Fibroblast of the aortic adventitia (primary cell): Measurements from ENCODE around the gene TMX2. TPM values are rescaled to one million over a fixed set of nuclear protein-coding genes. Genes with fewer than 3 reads are reported as not detected.
"Not testable (repeated sequence)": the region's sequence is repeated elsewhere in the genome, so short reads cannot be mapped to it uniquely, and the experiment has no call there.

Source experiments
- DNase-seq: peaks from one replicate; pipeline ENCODE4 v3.0.0-alpha.2; 2010; ENCODE audit warnings: low read depth
- H3K4me3 ChIP-seq: 2 replicates; pipeline ENCODE4 v1.5.1; 2011; ENCODE audit warnings: low read depth, mild to moderate bottlenecking, control low read depth, low read length, moderate library complexity
- total RNA-seq: library from RNA; depleted of rRNA; stranded (reverse); fragments of >200 nt; gene quantifications from 2 replicates; pipeline ENCODE4 v1.2.3, GENCODE V29; 2012; ENCODE audit warnings: low replicate concordance
- TF ChIP-seq, protein P1 (sequence below): IDR thresholded peaks from 2 replicates; pipeline ENCODE4 v1.5.1; 2011; ENCODE audit warnings: mild to moderate bottlenecking, low read length, control low read depth, inconsistent platforms; ENCODE audit not compliant: insufficient read depth

Gene TMX2
- total RNA-seq, 1 donor: 66.6 TPM

DNA sequence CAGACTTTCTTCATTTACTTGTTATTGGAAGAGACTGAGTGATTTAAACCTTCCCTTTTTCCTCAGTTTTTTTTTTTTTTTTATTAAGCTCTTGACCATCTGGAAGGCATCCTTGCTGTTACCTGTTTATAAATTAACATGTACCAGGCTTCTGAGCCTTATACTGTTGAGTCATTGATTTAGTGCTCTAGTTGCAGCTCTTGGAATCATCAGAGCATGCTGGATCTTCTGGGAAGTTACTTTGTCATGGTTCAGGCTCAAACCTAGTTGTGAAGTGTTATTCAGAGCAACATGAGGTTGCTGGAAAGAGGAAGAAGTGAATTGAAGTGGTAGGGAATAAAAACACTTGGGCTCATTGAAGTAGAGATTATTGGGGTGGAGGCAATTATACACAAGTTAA, 38.1 kb upstream of the TMX2 start:
- no peak for DNase-seq
- H3K4me3 ChIP-seq: no peak overlapping the region
- TF ChIP-seq, protein P1, sequence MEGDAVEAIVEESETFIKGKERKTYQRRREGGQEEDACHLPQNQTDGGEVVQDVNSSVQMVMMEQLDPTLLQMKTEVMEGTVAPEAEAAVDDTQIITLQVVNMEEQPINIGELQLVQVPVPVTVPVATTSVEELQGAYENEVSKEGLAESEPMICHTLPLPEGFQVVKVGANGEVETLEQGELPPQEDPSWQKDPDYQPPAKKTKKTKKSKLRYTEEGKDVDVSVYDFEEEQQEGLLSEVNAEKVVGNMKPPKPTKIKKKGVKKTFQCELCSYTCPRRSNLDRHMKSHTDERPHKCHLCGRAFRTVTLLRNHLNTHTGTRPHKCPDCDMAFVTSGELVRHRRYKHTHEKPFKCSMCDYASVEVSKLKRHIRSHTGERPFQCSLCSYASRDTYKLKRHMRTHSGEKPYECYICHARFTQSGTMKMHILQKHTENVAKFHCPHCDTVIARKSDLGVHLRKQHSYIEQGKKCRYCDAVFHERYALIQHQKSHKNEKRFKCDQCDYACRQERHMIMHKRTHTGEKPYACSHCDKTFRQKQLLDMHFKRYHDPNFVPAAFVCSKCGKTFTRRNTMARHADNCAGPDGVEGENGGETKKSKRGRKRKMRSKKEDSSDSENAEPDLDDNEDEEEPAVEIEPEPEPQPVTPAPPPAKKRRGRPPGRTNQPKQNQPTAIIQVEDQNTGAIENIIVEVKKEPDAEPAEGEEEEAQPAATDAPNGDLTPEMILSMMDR: no peak

DNA sequence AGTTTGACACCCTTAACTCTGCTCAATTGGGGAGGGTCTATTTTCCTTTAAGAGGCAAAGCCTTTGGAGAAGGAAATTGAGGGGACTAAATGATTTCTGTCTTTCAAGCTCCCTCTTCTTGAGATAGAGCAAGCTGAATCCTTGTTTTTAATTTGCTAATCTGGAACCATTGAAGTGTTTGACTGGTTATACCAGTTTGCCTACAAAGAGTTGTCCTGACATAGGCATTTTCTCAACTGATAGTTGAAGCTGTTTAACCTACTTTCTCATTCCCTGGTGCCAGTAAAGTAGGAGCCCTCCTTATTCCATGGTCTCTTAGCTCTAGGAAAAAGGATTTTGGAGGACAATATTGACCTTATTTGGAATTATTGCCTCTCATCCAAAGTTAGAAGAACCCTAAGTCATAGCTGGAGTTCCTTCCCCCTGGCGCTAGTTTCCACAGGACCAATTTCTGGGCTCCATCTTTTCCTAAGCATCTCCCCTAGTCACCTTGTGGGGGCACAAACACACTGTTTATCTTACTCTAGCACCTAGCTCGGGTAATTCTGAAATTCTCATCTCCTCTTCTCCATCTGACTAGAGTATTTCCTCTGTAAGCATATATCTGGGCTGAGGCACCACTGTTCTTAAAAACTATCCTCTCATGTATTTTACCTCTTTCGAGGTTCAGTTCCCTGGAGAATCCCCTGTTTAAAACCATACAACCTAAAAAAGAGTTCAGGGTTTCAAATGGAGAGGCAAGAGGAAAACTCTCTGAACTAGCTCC, 37.0 kb upstream of the TMX2 start:
- DNase-seq: no peak
- TF ChIP-seq, protein P1: no peak
- H3K4me3 ChIP-seq: no peak overlapping the region

DNA sequence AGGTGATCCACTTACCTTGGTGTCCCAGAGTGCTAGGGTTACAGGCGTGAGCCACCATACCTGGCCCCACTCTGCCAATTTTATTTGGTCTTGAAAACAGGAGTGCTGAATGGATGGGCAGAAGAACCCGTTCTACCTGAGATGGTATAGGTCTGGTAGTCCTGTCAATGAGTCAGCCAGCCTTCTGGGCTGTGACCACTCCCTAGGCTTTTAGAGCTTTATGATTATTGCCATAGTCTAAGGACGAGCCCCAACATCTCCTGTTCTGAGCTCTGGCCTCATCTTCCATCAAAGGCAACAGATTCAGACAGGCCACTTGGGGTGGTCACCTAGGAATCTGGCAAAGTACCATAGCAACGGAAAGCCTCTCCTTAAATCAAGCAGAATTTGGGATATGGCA, 33.0 kb upstream of the TMX2 start:
- no peak for DNase-seq
- H3K4me3 ChIP-seq: no peak overlapping the region
- TF ChIP-seq, protein P1: no peak

DNA sequence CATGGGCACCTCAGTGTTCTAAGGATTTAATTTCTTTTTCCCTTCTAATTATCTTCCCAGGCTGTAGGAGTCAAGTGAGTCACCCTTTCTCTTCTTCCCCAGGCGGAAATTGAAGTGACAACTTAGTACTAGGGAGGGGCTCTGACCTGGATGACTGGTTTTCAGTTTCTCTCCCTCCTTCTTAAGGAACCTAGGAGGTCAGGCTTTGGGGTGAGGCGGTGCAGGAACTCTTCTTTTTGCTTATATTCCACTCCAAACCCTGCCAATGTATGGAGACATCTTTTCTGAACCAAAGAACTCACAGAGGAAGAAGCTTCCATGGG, 31.9 kb upstream of the TMX2 start:
- TF ChIP-seq, protein P1: no peak
- DNase-seq: no peak
- no peak overlapping the region for H3K4me3 ChIP-seq

DNA sequence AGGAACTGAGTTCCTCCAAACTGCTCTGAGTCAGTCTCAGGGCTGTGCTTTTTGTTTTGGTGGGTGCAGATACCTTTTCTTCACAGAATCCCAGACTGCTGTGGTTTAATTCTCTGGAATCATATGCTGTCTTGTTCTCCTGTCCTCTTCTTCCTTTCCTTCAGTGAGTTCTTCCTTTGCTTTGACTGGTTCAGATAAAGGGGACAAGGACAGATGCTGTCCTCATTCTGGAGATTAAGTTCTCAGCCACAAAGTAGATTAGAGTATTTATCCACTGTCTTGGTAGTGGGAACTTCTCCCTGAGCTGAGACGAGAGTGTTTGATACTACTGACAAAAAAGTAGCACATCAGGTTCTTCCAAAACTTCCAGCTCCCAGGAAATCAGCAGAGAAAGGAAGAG, 31.2 kb upstream of the TMX2 start:
- no peak for DNase-seq
- no peak overlapping the region for H3K4me3 ChIP-seq
- TF ChIP-seq, protein P1: no peak

DNA sequence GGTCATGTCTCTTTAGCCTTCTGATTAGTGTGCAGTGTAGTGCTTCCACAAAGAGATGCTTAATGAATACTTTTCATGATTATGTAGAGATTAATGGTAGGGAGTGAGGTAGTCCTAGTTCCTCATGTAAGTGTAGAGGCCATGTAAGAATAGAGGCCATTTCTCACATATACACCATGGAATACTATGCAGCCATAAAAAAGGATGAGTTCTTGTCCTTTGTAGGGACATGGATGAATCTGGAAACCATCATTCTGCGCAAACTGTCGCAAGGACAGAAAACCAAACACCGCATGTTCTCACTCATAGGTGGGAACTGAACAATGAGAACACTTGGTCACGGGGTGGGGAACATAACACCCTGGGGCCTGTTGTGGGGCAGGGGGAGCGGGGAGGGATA, 21.9 kb upstream of the TMX2 start:
- DNase-seq, H3K4me3 ChIP-seq: not testable (repeated sequence)

DNA sequence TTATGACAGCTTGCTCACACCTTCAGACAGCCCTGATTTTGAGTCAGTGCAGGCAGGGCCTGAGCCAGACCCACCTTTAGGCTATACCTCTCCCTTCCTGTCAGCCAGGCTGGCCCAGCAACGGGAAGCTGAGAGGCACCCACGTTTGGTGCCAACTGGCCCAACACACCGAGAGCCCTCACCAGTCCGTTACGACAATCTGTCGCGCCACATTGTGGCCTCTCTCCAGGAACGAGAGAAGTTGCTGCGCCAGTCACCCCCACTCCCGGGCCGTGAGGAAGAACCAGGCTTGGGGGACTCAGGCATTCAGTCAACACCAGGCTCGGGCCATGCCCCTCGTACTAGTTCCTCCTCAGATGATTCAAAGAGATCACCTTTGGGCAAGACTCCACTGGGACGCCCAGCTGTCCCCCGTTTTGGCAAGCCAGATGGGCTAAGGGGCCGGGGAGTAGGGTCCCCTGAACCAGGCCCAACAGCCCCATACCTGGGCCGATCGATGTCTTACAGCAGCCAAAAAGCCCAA, 13.5 kb upstream of the TMX2 start:
- no peak overlapping the region for H3K4me3 ChIP-seq
- DNase-seq: no peak
- TF ChIP-seq, protein P1: no peak
